CD4-positive, alpha-beta T cell treated with Interleukin-17A for 4 hours (primary cell): ENCODE measurements around the gene MACROD2.

Experiments
- DNase-seq: peaks from one replicate; pipeline ENCODE4 v3.0.0-alpha.2; 2020; ENCODE audit warnings: mixed read lengths

MACROD2 gene

DNA sequence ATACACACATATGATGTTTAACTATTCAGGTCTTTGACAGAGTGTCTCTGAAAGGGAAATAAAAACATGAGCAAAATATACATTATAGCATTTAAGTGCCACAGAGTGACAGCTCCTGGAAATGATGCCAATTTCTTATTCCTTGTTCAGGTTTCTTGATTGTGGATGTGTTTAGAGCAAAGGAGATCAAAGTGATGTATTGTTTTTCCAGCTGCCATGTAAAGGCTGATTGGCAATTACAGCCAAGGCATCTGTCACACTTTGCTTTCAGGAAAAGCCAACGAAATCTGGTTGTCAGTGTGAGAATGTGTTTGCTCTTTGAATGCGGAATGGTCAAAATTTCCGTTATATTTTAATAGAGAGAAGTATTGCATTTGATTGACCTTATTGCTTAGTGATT lies 689.9 kb downstream of the MACROD2 start:
- no peak for DNase-seq

DNA sequence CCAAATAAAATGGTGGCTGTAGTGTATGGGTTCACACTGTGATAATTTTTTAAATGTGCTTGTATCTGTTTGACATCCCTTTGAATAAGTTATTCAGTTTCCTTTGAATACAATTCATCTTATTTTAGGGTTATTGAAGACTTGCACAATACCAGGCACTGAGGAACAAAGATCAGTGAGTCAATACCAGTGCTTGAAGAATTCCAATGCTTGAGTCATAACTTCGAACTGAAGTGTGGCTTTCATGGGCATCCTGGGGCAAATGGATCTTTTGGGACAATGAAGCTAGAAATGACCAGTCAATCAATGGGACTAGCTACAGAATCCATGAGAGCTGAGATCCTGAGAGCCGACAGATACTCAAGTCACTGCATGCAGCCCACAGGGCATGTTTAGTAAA lies 692.0 kb downstream of the MACROD2 start:
- DNase-seq = no peak

GRCh38 chr20:14688005-14688404 lies 692.7 kb downstream of the MACROD2 start:
- DNase-seq = no peak

DNA sequence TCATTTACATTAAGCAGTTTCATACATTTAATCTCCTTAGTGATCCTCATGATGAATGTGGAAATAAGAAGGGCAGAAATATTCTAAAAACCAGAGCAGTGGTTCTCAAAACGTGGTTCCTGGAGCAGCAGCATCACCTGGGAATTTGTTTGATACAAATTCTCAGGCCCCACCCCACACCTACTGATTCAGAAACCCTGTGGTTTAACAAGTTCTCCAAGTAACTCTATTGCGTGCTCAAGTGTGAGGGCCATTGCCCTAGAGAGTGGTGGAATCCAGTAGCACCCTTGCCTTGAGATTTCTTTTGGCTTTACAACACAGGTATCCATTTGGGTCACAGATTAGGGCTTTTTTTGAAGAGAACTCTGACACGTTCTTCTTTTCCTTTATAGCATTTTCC lies 696.7 kb downstream of the MACROD2 start:
- no peak for DNase-seq

GRCh38 chr20:14696478-14696877 lies 701.2 kb downstream of the MACROD2 start:
- DNase-seq = no peak

DNA sequence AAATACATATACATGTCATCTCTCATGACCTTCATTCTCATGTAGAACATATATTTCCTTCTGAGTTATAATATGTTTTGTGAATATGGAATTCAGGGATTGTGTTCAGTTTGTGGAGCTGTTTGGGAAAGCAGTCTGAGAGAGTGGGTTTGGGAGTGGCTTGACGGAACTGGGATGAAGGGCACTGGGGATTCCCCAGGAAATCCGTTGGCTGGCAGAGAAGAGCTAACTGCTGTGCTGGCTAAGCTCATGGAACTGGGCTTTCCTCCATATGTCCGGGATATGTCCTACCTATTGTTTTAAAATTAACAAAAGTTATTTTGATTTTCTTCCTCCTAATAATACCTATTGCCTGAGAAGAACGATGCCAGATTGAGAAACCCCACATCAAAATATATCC lies 701.6 kb downstream of the MACROD2 start:
- DNase-seq = no peak

GRCh38 chr20:14698125-14698524 lies 702.8 kb downstream of the MACROD2 start:
- DNase-seq = no peak

- no peak for DNase-seq
Observed at GRCh38 chr20:14698605-14699373, 703.5 kb downstream of the MACROD2 start.

DNA sequence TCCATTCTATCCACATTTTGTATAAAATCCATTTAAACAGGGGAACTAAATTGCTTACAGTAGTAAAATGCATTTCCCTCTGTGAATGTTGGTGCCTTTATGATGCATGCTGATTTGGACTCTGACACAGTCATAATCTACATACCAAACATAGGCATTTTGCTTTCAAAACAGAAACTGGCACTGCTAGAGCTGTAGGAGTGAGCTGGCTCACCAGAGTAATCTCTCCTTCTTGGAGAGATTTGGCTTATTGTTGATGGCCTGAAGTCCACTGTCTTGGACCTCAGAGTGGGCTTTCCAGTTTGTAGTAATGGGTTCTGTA lies 705.3 kb downstream of the MACROD2 start:
- no peak for DNase-seq

DNA sequence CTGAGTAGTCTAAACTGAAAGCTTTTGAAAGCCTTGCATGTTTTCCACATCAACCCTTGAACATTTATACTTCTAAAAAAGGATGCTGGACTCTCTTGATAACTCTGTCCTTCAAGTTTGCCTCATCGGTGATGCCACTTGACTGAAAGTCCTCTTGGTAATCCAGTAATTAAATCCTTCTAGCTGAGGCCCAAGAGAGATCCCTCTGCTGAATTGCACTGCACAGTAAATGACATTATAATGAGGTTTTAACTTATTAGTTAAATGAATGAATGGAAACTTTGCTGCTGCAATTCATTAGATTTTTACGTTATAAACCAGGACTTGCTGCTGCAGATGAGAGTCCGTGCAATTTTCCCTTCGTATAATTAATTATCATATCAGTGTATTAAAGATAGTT lies 706.0 kb downstream of the MACROD2 start:
- DNase-seq = no peak

DNA sequence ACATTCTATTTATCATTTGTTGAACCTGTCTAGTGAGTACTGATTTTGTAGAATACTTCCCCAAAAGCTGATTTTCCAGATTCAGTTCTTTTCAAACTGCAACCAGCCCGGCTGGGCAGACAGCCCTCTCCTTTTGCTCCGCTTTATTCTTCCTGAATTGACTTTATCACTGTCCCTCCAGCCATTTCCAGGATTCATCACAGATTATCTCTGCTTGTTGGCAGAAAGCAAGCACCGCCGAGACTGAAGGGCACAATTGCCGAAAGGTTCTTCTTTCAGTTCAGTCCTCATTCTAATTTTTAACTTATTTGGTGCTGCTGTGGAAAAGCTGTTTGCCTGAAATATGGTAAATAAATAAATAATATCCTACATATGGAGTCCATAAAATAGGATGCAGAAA lies 711.2 kb downstream of the MACROD2 start:
- DNase-seq = no peak

DNA sequence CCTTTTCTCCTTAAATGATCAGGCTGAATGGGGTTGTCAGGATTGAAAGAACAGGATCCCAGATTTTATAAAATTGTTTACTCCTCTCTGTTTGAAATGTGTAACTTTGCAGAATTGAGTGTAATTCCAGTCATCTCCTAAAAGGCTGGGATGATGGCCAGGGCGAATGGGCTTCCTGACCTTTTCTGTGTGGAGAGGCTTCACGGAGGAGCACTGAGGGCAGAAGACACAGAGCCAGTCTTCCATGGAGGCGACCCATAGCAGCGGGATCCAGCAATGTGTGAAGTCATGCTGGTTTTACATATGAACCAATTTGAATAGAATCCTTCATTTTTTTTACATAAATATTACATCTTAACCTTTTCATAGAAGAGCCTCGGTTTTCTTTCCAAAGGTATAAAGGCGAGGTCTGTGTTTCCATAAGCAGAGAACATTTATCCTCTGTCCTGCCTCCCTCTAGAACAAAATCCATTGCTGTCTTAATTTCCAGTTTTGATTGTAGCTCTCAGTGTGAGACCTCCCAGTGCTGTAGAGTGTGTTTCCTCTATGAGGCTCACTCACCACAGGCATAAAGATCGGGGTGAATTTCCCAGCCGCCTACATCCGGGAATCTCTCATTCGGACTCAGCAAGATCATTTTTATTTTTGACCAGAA lies 711.8 kb downstream of the MACROD2 start:
- DNase-seq = no peak

DNA sequence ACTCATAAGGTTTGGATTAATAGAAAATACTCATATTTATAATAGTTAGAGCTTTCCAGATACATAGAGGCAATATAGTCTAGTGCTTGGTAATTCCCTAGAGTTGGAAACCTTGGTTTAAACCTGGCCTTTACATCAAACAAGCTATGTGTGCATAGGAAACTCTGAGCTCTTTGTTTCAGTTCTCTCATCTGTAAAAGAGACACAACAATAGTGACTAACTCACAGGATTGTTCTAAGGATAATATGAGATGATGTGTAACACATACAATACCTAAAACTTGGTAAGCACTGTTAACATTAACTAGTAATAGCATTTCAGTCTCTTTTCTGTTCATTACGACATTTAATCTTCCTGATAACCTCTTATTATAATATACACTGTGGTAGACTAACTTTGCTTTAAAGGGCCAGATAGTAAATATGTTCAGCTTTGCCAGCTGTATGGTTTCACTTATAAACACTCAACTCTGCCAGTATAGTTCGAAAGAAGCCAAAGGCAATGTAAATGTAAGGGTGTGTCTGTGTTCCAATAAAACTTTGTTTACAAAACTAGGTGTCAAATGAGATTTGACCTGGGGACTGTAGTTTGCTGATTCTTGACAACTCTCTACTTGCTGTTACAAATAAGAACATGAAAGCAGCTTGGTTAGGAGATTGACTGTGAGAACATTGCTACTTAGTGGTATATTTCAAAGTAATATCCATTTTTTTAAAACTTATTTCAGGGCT lies 712.7 kb downstream of the MACROD2 start:
- no peak for DNase-seq

- DNase-seq = no peak
Observed at GRCh38 chr20:14709439-14709838, 714.1 kb downstream of the MACROD2 start.

- DNase-seq = no peak
Observed at GRCh38 chr20:14710951-14711350, 715.6 kb downstream of the MACROD2 start.

DNA sequence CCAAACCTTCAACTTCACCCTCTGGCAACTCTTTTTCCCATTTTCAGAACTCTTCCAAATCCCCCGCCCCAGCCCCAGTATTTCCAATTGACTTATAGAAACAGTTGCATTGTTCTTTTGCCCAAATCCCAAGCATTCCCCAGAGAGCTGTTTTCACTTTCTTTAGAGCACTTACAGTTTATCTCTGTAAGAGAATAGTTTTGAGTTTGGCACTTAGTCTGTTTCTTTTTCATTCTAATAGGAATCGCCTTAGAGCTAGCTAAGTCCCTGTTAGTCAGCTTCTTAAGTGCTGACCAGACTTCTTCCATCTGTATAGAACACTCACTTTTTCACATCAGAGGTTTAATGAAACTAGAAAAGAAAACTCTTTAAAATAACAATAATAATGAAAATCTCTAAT lies 716.3 kb downstream of the MACROD2 start:
- DNase-seq = no peak

DNA sequence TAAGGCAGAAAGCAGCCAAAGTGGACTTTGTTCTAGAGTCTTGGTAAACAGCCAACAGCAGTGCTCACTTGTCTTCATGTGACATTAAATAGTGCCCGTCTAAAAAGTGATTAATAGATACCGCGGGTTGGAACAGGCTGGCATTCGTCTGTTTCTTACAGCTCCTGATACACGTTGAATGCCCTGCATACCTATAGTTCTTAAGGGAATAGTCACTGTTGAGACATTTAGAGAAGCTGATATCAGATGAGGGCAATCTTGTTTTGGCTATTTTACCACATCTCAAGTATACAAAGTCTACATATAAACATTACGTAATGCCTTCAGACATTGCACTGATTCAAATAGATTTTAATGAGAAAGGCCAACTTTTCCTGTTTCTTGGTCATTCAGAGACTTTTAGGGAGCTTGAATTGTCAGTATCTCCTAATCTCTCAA lies 717.0 kb downstream of the MACROD2 start:
- no peak for DNase-seq

DNA sequence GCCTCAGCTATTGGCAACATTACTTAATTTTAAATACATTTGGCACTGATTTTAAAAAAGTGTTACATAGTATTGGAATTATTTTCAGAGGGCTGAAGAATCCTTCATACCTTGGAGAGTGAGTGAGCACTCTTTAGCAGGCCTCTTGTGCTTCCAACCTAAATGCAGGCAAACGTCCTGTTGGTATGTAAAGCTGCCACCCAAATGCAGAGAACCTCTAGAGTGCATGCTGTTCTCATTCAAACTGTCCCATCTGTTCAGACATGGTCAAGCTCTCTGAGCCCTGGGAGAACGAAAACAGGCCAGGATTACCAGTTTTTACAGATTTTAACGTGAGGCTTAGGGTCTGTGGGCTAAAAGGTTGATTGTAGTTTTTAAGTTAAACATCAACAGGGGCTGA lies 720.1 kb downstream of the MACROD2 start:
- DNase-seq = no peak

GRCh38 chr20:14716351-14716801 lies 721.1 kb downstream of the MACROD2 start:
- no peak for DNase-seq

- no peak for DNase-seq
Observed at GRCh38 chr20:14717134-14717999, 722.1 kb downstream of the MACROD2 start.

DNA sequence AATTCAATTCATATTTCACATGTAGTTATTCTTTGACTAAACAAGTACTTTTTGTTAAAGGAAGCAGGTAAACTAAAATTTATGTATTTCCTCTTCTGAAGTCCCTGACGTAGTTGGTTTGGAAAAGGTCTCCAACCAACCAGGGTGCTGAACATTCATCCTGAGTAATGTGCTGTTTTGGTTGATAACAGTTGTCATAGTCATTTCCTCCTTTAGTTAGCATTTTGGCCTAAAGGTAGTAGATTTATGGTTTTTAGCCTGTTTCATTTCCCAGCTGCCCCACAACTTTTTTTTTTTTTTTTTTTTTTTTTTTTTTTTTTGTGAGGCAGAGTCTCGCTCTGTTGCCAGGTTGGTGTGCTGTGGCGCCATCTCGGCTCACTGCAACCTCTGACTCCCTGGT lies 724.9 kb downstream of the MACROD2 start:
- no peak for DNase-seq

DNA sequence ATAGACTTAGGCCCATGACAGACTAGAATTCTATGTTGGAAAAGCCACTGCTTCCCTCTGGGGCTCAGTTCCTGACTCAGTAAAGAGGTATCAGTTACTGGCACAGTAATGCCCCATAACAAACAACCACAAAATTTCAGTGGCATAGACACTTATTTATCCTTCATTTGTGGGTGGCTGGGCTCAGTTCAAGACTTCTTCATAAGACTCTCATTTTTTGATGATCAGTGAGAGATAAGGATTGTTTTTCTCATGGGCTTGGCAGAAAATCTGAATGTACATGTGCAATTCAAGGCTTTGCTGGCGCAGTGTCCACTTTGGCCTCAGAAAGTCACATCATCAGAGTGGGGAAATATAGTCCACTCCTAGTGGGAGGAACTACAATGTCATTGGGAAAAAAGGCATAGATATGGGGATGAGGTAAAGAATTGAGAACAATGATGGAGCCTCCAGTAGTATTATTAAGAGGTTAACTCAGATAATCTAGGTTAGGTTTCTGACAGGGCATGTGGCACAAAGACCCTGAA lies 726.7 kb downstream of the MACROD2 start:
- DNase-seq = no peak

GRCh38 chr20:14723614-14724013 lies 728.3 kb downstream of the MACROD2 start:
- DNase-seq = no peak
